Measurements from ENCODE around the gene ANKRD11.

The ANKRD11 gene

GRCh38 chr16:89525146-89525913 is 35.0 kb upstream of the ANKRD11 start:
- Histone ChIP-seq H3K36me3 (ENCODE audit: control insufficient read depth, low read length) (peaks cover 79% of the 10 kb centered on the region), H3K27me3 (ENCODE audit: control insufficient read depth, low read length) (no peaks in the 10 kb centered on the region), H3K79me2 (ENCODE audit: control insufficient read depth, low read length) (peaks cover 24% of the 10 kb centered on the region), H3K9me2 (replicated peaks; ENCODE audit: control insufficient read depth, low read length) (no peaks in the 10 kb centered on the region), H3K27ac (ENCODE audit: low read depth, low read length) (no peak overlapping the region), H4K20me1 (ENCODE audit: control insufficient read depth, insufficient read depth, low read depth, low read length) (no peaks in the 10 kb centered on the region), H3K4me2 (ENCODE audit: low read length) (no peak overlapping the region), H3F3A (ENCODE audit: control insufficient read depth, insufficient read depth) (no peaks in the 10 kb centered on the region), H3K9me3 (ENCODE audit: control insufficient read depth, insufficient read depth, low read length) (no peaks in the 10 kb centered on the region), H3K4me3 (ENCODE audit: low read length) (no peak overlapping the region), H3K4me1 (ENCODE audit: control insufficient read depth, low read length) (peaks cover 7% of the 10 kb centered on the region; the same call in 1 of the 2 replicates)
- TF ChIP-seq EZH2phosphoT487 (IDR thresholded peaks at IDR 0.05; ENCODE audit: borderline replicate concordance, low read length): no peak
- TF ChIP-seq CTCF (IDR thresholded peaks at IDR 0.05; ENCODE audit: low read depth, low read length, poor library complexity, severe bottlenecking): peak; percentile 39

GRCh38 chr16:89523680-89524344 is 33.5 kb upstream of the ANKRD11 start:
- Histone ChIP-seq H3K27me3 (ENCODE audit: control insufficient read depth, low read length) (no peaks in the 10 kb centered on the region), H3K9me3 (ENCODE audit: control insufficient read depth, insufficient read depth, low read length) (no peaks in the 10 kb centered on the region), H4K20me1 (ENCODE audit: control insufficient read depth, insufficient read depth, low read depth, low read length) (no peaks in the 10 kb centered on the region), H3K4me2 (ENCODE audit: low read length) (no peak overlapping the region), H3K9me2 (replicated peaks; ENCODE audit: control insufficient read depth, low read length) (no peaks in the 10 kb centered on the region), H3K4me3 (ENCODE audit: low read length) (no peak overlapping the region), H3F3A (ENCODE audit: control insufficient read depth, insufficient read depth) (no peaks in the 10 kb centered on the region), H3K27ac (ENCODE audit: low read depth, low read length) (no peak overlapping the region), H3K36me3 (ENCODE audit: control insufficient read depth, low read length) (peaks cover 79% of the 10 kb centered on the region), H3K79me2 (ENCODE audit: control insufficient read depth, low read length) (peaks cover 38% of the 10 kb centered on the region), H3K4me1 (ENCODE audit: control insufficient read depth, low read length) (peaks cover 7% of the 10 kb centered on the region; the same call in 1 of the 2 replicates)
- TF ChIP-seq EZH2phosphoT487 (IDR thresholded peaks at IDR 0.05; ENCODE audit: borderline replicate concordance, low read length): no peak
- TF ChIP-seq CTCF (IDR thresholded peaks at IDR 0.05; ENCODE audit: low read depth, low read length, poor library complexity, severe bottlenecking): no peak

- Histone ChIP-seq H3K4me3 (ENCODE audit: low read length) (no peak overlapping the region), H3K36me3 (ENCODE audit: control insufficient read depth, low read length) (peaks cover 88% of the 10 kb centered on the region), H3K4me2 (ENCODE audit: low read length) (no peak overlapping the region), H3K9me3 (ENCODE audit: control insufficient read depth, insufficient read depth, low read length) (no peaks in the 10 kb centered on the region), H4K20me1 (ENCODE audit: control insufficient read depth, insufficient read depth, low read depth, low read length) (no peaks in the 10 kb centered on the region), H3K27me3 (ENCODE audit: control insufficient read depth, low read length) (no peaks in the 10 kb centered on the region), H3K79me2 (ENCODE audit: control insufficient read depth, low read length) (peaks cover 53% of the 10 kb centered on the region), H3K4me1 (ENCODE audit: control insufficient read depth, low read length) (peaks cover 7% of the 10 kb centered on the region; the same call in 1 of the 2 replicates), H3F3A (ENCODE audit: control insufficient read depth, insufficient read depth) (no peaks in the 10 kb centered on the region), H3K27ac (ENCODE audit: low read depth, low read length) (no peak overlapping the region), H3K9me2 (replicated peaks; ENCODE audit: control insufficient read depth, low read length) (no peaks in the 10 kb centered on the region)
- no peak for TF ChIP-seq CTCF (IDR thresholded peaks at IDR 0.05; ENCODE audit: low read depth, low read length, poor library complexity, severe bottlenecking)
- TF ChIP-seq EZH2phosphoT487 (IDR thresholded peaks at IDR 0.05; ENCODE audit: borderline replicate concordance, low read length): no peak
Measured at GRCh38 chr16:89522287-89522686, 31.9 kb upstream of the ANKRD11 start.

Data from DOHH2 (cell line).